HepG2 (cell line): ENCODE data around the gene MEA1. TPM values are rescaled to one million over a fixed set of nuclear protein-coding genes. Genes with fewer than 3 reads are reported as not detected.

Source experiments
- AGO2 ChIP-seq: fragments of 200-400 bp; formaldehyde crosslinking; optimal IDR thresholded peaks from 2 replicates; pipeline ENCODE3; 2017; ENCODE audit warnings: mild to moderate bottlenecking, low read depth, low read length, moderate library complexity
- CHD2 ChIP-seq: IDR thresholded peaks from 2 replicates; pipeline ENCODE4 v1.6.1; 2011; ENCODE audit warnings: low read depth, low read length, improper control_type of control experiment
- DPF2 ChIP-seq: sonication (generic); formaldehyde crosslinking; IDR thresholded peaks from 2 replicates; pipeline ENCODE4 v1.4.0; 2020; ENCODE audit warnings: mild to moderate bottlenecking, low read depth, missing genetic modification reagents, borderline replicate concordance
- IRX3 ChIP-seq: sonication (generic); formaldehyde crosslinking; IDR thresholded peaks from 2 replicates; pipeline ENCODE4 v1.8.1; 2023; ENCODE audit warnings: mild to moderate bottlenecking, low read depth, missing genetic modification reagents, borderline replicate concordance
- JUND ChIP-seq: sonication (generic); formaldehyde crosslinking; IDR thresholded peaks from 2 replicates; pipeline ENCODE4 v1.8.0; 2022; ENCODE audit warnings: mild to moderate bottlenecking, missing genetic modification reagents
- KLF13 ChIP-seq: sonication (generic); formaldehyde crosslinking; IDR thresholded peaks from 2 replicates; pipeline ENCODE4 v1.4.0; 2020; ENCODE audit warnings: mild to moderate bottlenecking, missing genetic modification reagents
- KMT2A ChIP-seq: sonication (generic); formaldehyde crosslinking; IDR thresholded peaks from 2 replicates; pipeline ENCODE4 v1.4.0; 2020; ENCODE audit warnings: missing genetic modification reagents
- PAWR ChIP-seq: sonication (generic); formaldehyde crosslinking; IDR thresholded peaks from 2 replicates; pipeline ENCODE4 v1.4.0; 2020; ENCODE audit warnings: missing genetic modification reagents, mild to moderate bottlenecking, borderline replicate concordance
- REPIN1 ChIP-seq: sonication (generic); formaldehyde crosslinking; IDR thresholded peaks from 2 replicates; pipeline ENCODE4 v1.8.0; 2022; ENCODE audit warnings: missing genetic modification reagents, low read depth, mild to moderate bottlenecking, borderline replicate concordance
- SPEN ChIP-seq: sonication (generic); formaldehyde crosslinking; IDR thresholded peaks from 2 replicates; pipeline ENCODE4 v1.5.1; 2020; ENCODE audit warnings: low read depth, mild to moderate bottlenecking, missing genetic modification reagents
- ZBTB1 ChIP-seq: sonication (generic); formaldehyde crosslinking; IDR thresholded peaks from 2 replicates; pipeline ENCODE4 v1.4.0; 2020; ENCODE audit warnings: missing genetic modification reagents, borderline replicate concordance
- ZEB1 ChIP-seq: IDR thresholded peaks from 2 replicates; pipeline ENCODE4 v1.6.1; 2012; ENCODE audit warnings: mild to moderate bottlenecking, low read depth, inconsistent platforms; ENCODE audit not compliant: insufficient replicate concordance
- ZFP36L1 ChIP-seq: sonication (generic); formaldehyde crosslinking; IDR thresholded peaks from 2 replicates; pipeline ENCODE4 v1.8.0; 2022; ENCODE audit warnings: mild to moderate bottlenecking, missing genetic modification reagents, moderate library complexity
- ZNF383 ChIP-seq: sonication (generic); formaldehyde crosslinking; IDR thresholded peaks from 2 replicates; pipeline ENCODE4 v1.4.0; 2020; ENCODE audit warnings: missing genetic modification reagents, mild to moderate bottlenecking, borderline replicate concordance
- ZNF441 ChIP-seq: sonication (generic); formaldehyde crosslinking; IDR thresholded peaks from 2 replicates; pipeline ENCODE4 v1.7.0; 2021; ENCODE audit warnings: missing genetic modification reagents, borderline replicate concordance
- ZNF510 ChIP-seq: sonication (generic); formaldehyde crosslinking; IDR thresholded peaks from 2 replicates; pipeline ENCODE4 v1.4.0; 2020; ENCODE audit warnings: low read depth, mild to moderate bottlenecking, missing genetic modification reagents
- ZNF678 ChIP-seq: sonication (generic); formaldehyde crosslinking; IDR thresholded peaks from 2 replicates; pipeline ENCODE4 v1.4.0; 2020; ENCODE audit warnings: mild to moderate bottlenecking, missing genetic modification reagents
- ZNF788 ChIP-seq: sonication (generic); formaldehyde crosslinking; IDR thresholded peaks from 2 replicates; pipeline ENCODE4 v1.5.0; 2020; ENCODE audit warnings: mild to moderate bottlenecking, missing genetic modification reagents, borderline replicate concordance
- ZNF850 ChIP-seq: sonication (generic); formaldehyde crosslinking; conservative IDR thresholded peaks from 2 replicates; pipeline ENCODE4 v1.9.0; 2021; ENCODE audit warnings: mild to moderate bottlenecking, missing genetic modification reagents
- ZNF879 ChIP-seq: sonication (generic); formaldehyde crosslinking; IDR thresholded peaks from 2 replicates; pipeline ENCODE4 v1.8.1; 2023; ENCODE audit warnings: missing genetic modification reagents
- ZZZ3 ChIP-seq: sonication (generic); formaldehyde crosslinking; IDR thresholded peaks from 2 replicates; pipeline ENCODE4 v1.4.0; 2020; ENCODE audit warnings: missing genetic modification reagents, mild to moderate bottlenecking, borderline replicate concordance
- polyA plus RNA-seq, 8 experiments: library from polyadenylated mRNA; depleted of rRNA in 3 of 8; stranded (reverse) in 7 of 8; unstranded in 1 of 8; fragments of >200 nt; fragmentation: Illumina TruSeq in 4 of 8; extraction: Trizol in 4 of 8; gene quantifications; 2 replicates each; pipeline versions ENCODE4 v1.2.1 to v1.2.3, GENCODE V29; 2011 to 2016; ENCODE audit warnings: low read depth in 4 of 8, missing spikeins in 1 of 8, mixed read lengths in 1 of 8; ENCODE audit not compliant: insufficient read depth in 1 of 8
- total RNA-seq, 5 experiments: library from RNA; depleted of rRNA; stranded (reverse); fragments of >200 nt; fragmentation: Illumina TruSeq; extraction: Trizol; gene quantifications; 2 replicates each; pipeline ENCODE4 v1.2.3, GENCODE V29; 2016; ENCODE audit warnings: low read depth in 1 of 5
- TF ChIP-seq, protein P1 (sequence below): fragments of 450-650 bp; IDR thresholded peaks from 2 replicates; pipeline ENCODE4 v1.6.1; 2016
- TF ChIP-seq, protein P2 (sequence below): sonication (generic); formaldehyde crosslinking; IDR thresholded peaks from 2 replicates; pipeline ENCODE4 v1.4.0; 2020; ENCODE audit warnings: missing genetic modification reagents
- TF ChIP-seq, protein P3 (sequence below): sonication (generic); formaldehyde crosslinking; IDR thresholded peaks from 2 replicates; pipeline ENCODE4 v1.5.0; 2020; ENCODE audit warnings: missing genetic modification reagents
- TF ChIP-seq, protein P4 (sequence below): sonication (generic); formaldehyde crosslinking; IDR thresholded peaks from 2 replicates; pipeline ENCODE4 v1.4.0; 2020; ENCODE audit warnings: mild to moderate bottlenecking, low read depth, missing genetic modification reagents

The MEA1 gene
- total and polyA plus RNA-seq, 2 of the 13 experiments (the other 11 are each of a cell fraction or from before 2014, with no cell fraction given), result 75.6 to 86.2 TPM

DNA sequence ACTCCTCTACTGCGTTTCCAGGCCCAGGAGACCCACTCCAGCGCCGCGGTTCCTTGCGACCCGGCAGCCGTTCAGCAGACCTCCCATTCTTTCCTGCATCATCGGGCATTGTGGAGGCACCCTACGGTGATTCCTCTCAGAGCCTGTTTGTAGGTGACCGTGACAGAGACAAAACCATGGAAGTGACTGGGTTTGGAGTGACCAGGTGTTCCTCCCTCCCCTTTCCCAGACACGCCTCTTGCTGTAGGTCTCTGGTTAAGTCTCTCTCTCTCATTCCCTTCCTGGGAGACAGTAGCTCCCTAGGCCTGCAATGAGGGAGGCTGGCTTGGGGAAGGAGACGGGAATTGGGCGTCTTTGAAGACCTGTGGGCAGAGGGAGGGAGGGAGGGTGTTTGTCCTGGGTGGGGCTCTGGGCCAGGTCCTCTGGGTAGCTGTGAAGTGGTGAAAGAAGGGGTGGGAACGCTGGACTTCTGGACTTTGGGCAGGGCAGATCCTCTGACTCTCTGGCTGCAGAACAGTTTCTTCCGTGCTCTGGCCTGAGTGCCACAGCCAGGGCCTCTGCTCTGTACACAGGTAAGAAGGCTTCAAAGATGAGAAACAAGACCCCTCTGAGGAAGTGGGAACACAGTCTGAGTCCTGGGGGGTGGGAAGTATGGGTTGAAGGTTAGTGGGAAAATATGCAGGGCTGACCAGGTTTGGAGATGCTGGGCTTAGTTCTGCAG lies 46.4 kb upstream of the MEA1 start (continued):
- TF ChIP-seq REPIN1 (CRISPR knock-in tag) (peak; percentile 47; the same call in 1 of the 2 replicates), IRX3 (CRISPR knock-in tag) (0 out of 2 replicates have a peak, but pooled peaks have one; percentile 21), ZNF850 (peak; percentile 58; the same call in 1 of the 2 replicates), ZNF383 (peak; percentile 84; the same call in 1 of the 2 replicates), ZNF678 (CRISPR knock-in tag) (peak; percentile 82; the same call in 1 of the 2 replicates), KLF13 (no peak), ZZZ3 (peak; percentile 87; the same call in 1 of the 2 replicates), ZFP36L1 (CRISPR knock-in tag) (peak; percentile 67; the same call in 1 of the 2 replicates), ZNF879 (CRISPR knock-in tag) (0 out of 2 replicates have a peak, but pooled peaks have one; percentile 42), CHD2 (no peak; the same call in 1 of the 2 replicates), SPEN (CRISPR knock-in tag) (peak; percentile 88), ZNF441 (CRISPR knock-in tag) (peak; percentile 57; the same call in 1 of the 2 replicates), DPF2 (CRISPR knock-in tag) (peak; percentile 71), ZBTB1 (CRISPR knock-in tag) (no peak), KMT2A (CRISPR knock-in tag) (peak; percentile 49; the same call in 1 of the 2 replicates), ZEB1 (peak; percentile 49), ZNF788 (CRISPR knock-in tag) (peak; percentile 91; the same call in 1 of the 2 replicates), JUND (CRISPR knock-in tag) (peak; percentile 12; the same call in 1 of the 2 replicates), PAWR (CRISPR knock-in tag) (0 out of 2 replicates have a peak, but pooled peaks have one; percentile 44), AGO2 (peak; percentile 19), ZNF510 (CRISPR knock-in tag) (0 out of 2 replicates have a peak, but pooled peaks have one; percentile 65)
- TF ChIP-seq, protein P1, sequence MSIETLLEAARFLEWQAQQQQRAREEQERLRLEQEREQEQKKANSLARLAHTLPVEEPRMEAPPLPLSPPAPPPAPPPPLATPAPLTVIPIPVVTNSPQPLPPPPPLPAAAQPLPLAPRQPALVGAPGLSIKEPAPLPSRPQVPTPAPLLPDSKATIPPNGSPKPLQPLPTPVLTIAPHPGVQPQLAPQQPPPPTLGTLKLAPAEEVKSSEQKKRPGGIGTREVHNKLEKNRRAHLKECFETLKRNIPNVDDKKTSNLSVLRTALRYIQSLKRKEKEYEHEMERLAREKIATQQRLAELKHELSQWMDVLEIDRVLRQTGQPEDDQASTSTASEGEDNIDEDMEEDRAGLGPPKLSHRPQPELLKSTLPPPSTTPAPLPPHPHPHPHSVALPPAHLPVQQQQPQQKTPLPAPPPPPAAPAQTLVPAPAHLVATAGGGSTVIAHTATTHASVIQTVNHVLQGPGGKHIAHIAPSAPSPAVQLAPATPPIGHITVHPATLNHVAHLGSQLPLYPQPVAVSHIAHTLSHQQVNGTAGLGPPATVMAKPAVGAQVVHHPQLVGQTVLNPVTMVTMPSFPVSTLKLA, result no peak
- TF ChIP-seq, protein P2, sequence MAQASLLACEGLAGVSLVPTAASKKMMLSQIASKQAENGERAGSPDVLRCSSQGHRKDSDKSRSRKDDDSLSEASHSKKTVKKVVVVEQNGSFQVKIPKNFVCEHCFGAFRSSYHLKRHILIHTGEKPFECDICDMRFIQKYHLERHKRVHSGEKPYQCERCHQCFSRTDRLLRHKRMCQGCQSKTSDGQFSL (CRISPR knock-in tag), result no peak
- TF ChIP-seq, protein P3, sequence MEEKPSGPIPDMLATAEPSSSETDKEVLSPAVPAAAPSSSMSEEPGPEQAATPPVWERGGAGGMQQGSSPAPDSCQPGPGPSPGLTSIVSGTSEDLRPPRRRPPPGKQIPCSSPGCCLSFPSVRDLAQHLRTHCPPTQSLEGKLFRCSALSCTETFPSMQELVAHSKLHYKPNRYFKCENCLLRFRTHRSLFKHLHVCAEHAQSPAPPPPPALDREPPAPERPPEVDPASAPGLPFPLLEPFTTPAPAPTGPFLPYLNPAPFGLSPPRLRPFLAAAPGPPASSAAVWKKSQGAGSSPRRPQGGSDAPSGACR (CRISPR knock-in tag), result no peak; the same call in 1 of the 2 replicates
- TF ChIP-seq, protein P4, sequence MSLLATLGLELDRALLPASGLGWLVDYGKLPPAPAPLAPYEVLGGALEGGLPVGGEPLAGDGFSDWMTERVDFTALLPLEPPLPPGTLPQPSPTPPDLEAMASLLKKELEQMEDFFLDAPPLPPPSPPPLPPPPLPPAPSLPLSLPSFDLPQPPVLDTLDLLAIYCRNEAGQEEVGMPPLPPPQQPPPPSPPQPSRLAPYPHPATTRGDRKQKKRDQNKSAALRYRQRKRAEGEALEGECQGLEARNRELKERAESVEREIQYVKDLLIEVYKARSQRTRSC (CRISPR knock-in tag), result no peak
